Stimulated activated effector memory CD8-positive, alpha-beta T cell treated with anti-CD3 and anti-CD28 coated beads, Interleukin-12 subunit alpha, Interleukin-12 subunit beta, amount 100 ng/mL, for 72 hours (primary cell): ENCODE results near the gene MAGI3.
"Not testable (repeated sequence)": the region's sequence is repeated elsewhere in the genome, so short reads cannot be mapped to it uniquely, and the experiment has no call there.

Experiments used
- ATAC-seq: fragments of 150-1000 bp; cut with Tn5 transposase; 2 replicates; pipeline ENCODE4 v1.10.0; 2021
- DNase-seq, 2 donors: peaks; one replicate each; pipeline ENCODE4 v3.0.0; 2021 to 2022; ENCODE audit warnings: low spot score in 2 of 2
- H3K27ac Mint-ChIP-seq: one replicate; pipeline ENCODE4 v1.8.0; 2022; ENCODE audit warnings: mild to moderate bottlenecking, mixed read lengths
- H3K36me3 Mint-ChIP-seq: one replicate; pipeline ENCODE4 v1.8.0; 2022; ENCODE audit warnings: mild to moderate bottlenecking, mixed read lengths
- H3K4me1 Mint-ChIP-seq: one replicate; pipeline ENCODE4 v1.8.0; 2022; ENCODE audit warnings: mixed read lengths
- H3K4me3 Mint-ChIP-seq: one replicate; pipeline ENCODE4 v1.8.0; 2022; ENCODE audit warnings: mild to moderate bottlenecking, mixed read lengths
- H3K9me3 Mint-ChIP-seq: one replicate; pipeline ENCODE4 v1.8.0; 2022; ENCODE audit warnings: mixed read lengths

The MAGI3 gene

DNA sequence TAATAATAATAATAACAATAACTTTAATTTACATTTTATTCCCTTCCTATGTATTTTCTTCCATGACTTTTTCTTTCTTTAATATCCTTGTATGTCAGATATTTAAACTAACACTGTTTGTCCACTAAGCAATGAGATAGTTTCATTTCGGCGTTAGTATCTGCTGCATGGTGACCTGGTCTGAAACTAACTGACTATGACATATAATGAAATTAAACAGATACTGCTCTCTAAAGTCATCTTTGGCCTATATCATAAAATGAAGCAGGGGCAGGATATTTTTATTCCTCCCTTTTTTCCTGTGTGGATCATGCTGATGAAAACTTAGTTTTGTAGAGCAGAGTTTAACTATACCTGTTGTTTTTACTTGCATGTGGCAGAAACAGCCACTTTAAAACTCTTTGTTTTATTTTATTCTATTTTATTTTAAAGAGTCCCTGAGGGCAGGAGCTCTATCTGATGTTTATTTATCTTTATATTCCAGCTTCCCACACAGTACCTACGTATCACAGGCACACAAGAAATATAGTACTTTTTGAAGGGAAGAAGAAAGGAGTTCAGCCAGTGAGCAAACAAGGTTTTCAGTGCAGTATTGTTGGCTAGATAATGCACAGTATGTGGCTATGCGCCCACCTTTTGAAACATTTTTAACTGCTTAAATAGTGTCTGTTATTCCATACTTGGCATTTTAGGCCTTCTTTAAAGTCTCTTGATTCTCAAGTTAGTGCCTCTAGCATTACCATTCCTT, 203.4 kb downstream of the MAGI3 start:
- Mint-ChIP-seq H3K36me3 (no peaks in the 10 kb centered on the region), H3K9me3 (peaks cover 14% of the 10 kb centered on the region), H3K4me3 (no peak overlapping the region), H3K27ac (no peak overlapping the region), H3K4me1 (no peaks in the 10 kb centered on the region)
- no peak for DNase-seq
- no peak for ATAC-seq

- H3K27ac Mint-ChIP-seq, H3K9me3 Mint-ChIP-seq, H3K4me3 Mint-ChIP-seq, H3K36me3 Mint-ChIP-seq, DNase-seq, ATAC-seq, H3K4me1 Mint-ChIP-seq: not testable (repeated sequence)
These were observed 214.2 kb downstream of the MAGI3 start for GRCh38 chr1:113604466-113604865.

DNA sequence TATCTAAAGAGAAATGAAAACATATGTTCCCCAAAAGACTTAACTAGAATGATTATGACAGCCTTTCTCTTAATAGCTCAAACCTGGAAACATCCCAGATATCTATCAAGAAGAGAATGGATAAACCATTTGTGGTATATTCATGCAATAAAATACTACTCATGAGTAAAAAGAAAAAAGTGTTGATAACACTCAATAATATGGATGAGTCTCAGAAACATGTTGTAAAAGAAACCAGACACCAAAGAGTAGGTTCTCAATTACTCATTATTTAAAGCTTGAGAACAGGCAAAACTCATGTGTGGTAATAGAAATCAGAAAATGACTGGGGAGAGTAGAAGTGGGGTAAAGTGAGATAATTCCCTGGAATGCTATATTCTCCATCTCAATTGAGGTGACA, 214.8 kb downstream of the MAGI3 start:
- ATAC-seq, result no peak
- Mint-ChIP-seq H3K4me1 (no peaks in the 10 kb centered on the region), H3K27ac (no peak overlapping the region), H3K9me3 (peaks cover 7% of the 10 kb centered on the region), H3K4me3 (no peak overlapping the region), H3K36me3 (no peaks in the 10 kb centered on the region)
- DNase-seq, result no peak

DNA sequence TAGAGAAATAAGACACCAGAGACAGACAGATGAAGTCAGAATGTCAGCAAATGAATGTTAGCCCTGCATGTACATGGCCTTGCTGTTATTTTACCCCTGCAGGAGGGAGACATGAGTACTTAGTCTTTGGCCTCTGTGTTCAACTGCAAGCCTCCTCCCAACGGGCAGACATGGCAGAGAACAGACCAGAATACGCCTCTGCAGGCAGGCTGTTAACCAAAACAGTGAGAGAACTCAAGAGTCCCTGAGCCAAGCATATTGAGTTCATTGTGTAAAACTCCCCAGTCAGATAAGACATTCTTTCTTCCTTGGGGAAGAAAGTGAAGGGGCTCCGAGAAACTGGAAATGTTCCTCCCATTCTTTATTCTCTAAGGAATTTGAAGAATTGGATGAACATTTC, 218.1 kb downstream of the MAGI3 start:
- H3K4me3 Mint-ChIP-seq, result no peak overlapping the region
- no peaks in the 10 kb centered on the region for H3K36me3 Mint-ChIP-seq
- no peak for ATAC-seq
- peaks cover 3% of the 10 kb centered on the region for H3K9me3 Mint-ChIP-seq
- no peak overlapping the region for H3K27ac Mint-ChIP-seq
- no peak for DNase-seq
- H3K4me1 Mint-ChIP-seq, result no peaks in the 10 kb centered on the region

- ATAC-seq, result no peak
- no peaks in the 10 kb centered on the region for H3K36me3 Mint-ChIP-seq
- H3K9me3 Mint-ChIP-seq, result no peaks in the 10 kb centered on the region
- H3K4me3 Mint-ChIP-seq, result no peak overlapping the region
- H3K4me1 Mint-ChIP-seq, result no peaks in the 10 kb centered on the region
- no peak for DNase-seq
- H3K27ac Mint-ChIP-seq, result no peak overlapping the region
These were observed 220.1 kb downstream of the MAGI3 start for GRCh38 chr1:113610372-113610771.

DNA sequence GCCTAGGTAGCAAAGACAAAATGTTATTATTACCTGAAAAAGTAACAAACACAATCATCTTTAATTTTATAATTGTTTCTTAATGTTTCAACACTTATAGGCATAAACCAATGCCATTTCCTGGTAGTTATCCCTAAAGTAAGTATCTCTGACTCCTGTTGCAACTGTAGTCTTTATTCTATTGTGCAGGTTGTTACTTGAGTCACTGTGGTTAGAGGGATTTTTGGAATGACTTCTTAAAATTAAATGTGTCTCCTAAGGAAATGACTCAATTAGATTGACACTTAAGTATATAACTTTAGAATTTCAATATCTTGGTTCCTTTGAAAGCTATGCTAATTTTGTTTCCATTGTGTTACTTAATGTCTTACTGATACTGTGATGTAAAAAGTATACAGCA, 225.1 kb downstream of the MAGI3 start:
- DNase-seq, result no peak
- H3K36me3 Mint-ChIP-seq, result no peaks in the 10 kb centered on the region
- H3K4me1 Mint-ChIP-seq, result no peaks in the 10 kb centered on the region
- no peaks in the 10 kb centered on the region for H3K9me3 Mint-ChIP-seq
- H3K4me3 Mint-ChIP-seq, result no peak overlapping the region
- ATAC-seq, result peak; percentile 21
- no peak overlapping the region for H3K27ac Mint-ChIP-seq

DNA sequence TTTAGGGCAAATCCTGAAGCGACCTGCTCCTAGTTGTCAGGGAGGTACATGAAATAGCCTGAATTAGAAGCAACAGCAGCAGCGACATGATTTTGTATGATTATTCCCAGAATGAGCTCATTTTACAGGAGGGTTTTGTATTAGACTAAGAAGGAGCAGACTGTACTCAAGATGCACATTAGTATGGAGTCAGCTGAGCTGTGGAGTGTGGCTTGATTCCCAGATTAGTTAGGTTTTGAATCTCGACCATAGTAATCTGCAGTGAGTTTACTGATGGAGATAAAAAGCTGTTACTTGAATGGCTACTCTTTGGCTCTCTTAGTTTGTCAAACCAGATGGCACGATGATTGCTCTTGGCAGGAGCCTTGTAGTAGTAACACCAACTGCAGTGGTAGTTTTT, 225.8 kb downstream of the MAGI3 start:
- ATAC-seq (no peak), DNase-seq (no peak)
- Mint-ChIP-seq H3K4me3 (no peak overlapping the region), H3K36me3 (no peaks in the 10 kb centered on the region), H3K9me3 (no peaks in the 10 kb centered on the region), H3K27ac (no peak overlapping the region), H3K4me1 (no peaks in the 10 kb centered on the region)

DNA sequence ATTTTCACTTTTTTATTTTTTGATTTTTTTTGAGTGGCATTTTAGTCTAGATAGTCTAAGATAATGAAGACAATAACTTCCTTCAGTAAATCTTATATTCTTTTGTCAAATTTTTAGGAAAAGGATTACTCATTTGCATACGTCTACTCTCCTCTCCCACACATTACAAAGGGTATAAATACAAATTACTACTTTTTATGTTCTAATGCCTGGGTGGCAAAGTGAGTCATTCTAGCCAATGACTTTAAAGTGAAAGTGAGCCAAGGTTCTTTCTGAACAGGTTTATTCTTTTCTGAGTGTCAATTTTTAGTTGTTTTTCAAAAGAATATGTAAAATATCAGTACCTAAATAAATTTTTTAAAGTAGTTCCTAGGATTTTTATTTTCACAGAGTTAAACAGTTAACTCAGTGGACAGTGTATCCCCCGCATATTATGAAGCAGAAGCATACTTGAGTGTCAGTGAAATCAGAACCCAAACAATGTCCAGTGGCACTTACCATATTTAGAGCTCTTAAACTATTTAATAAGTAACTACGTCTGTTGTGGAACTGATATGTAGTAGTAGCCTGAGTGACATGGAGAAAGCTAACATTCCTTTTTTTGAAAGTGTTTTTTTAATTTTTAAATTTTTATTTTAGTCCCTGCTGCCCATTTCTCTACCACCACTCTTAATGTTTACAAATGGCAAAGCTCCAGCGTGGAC, 227.3 kb downstream of the MAGI3 start:
- Mint-ChIP-seq H3K4me3 (no peak overlapping the region), H3K27ac (no peak overlapping the region), H3K36me3 (no peaks in the 10 kb centered on the region), H3K4me1 (no peaks in the 10 kb centered on the region), H3K9me3 (no peaks in the 10 kb centered on the region)
- no peak for DNase-seq
- no peak for ATAC-seq

DNA sequence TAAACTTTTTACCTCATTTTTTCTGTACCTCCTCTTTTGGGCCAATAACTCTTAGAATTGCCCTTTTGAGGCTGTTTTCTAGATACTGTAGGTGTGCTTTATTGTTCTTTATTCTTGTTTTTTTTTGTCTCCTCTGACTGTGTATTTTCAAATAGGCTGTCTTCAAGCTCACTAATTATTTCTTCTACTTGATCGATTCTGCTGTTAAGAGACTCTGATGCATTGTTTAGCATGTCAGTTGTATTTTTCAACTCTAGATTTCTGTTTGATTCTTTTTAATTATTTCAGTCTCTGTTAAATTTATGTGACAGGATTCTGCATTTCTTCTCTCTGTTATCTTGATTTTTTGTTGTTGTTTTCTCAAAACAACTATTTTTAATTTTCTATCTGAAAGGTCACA, 238.7 kb downstream of the MAGI3 start:
- H3K36me3 Mint-ChIP-seq, result no peaks in the 10 kb centered on the region

GRCh38 chr1:113630340-113631327, 240.3 kb downstream of the MAGI3 start:
- ATAC-seq (no peak), DNase-seq (no peak)
- no peaks in the 10 kb centered on the region for H3K36me3 Mint-ChIP-seq
- no peak overlapping the region for H3K4me3 Mint-ChIP-seq
- peaks cover 18% of the 10 kb centered on the region for H3K9me3 Mint-ChIP-seq
- H3K27ac Mint-ChIP-seq, result no peak overlapping the region
- H3K4me1 Mint-ChIP-seq, result no peaks in the 10 kb centered on the region

More for the DNA sequence above, 238.7 kb downstream of the MAGI3 start:
- Mint-ChIP-seq H3K9me3 (peaks cover 18% of the 10 kb centered on the region), H3K4me3 (no peak overlapping the region), H3K4me1 (no peaks in the 10 kb centered on the region), H3K27ac (no peak overlapping the region)
- DNase-seq, result no peak
- no peak for ATAC-seq

GRCh38 chr1:113641396-113641795, 251.1 kb downstream of the MAGI3 start:
- DNase-seq (no peak), ATAC-seq (no peak)
- H3K36me3 Mint-ChIP-seq, result no peaks in the 10 kb centered on the region
- H3K4me1 Mint-ChIP-seq, result no peaks in the 10 kb centered on the region
- no peak overlapping the region for H3K27ac Mint-ChIP-seq
- H3K4me3 Mint-ChIP-seq, result no peak overlapping the region
- H3K9me3 Mint-ChIP-seq, result no peaks in the 10 kb centered on the region

DNA sequence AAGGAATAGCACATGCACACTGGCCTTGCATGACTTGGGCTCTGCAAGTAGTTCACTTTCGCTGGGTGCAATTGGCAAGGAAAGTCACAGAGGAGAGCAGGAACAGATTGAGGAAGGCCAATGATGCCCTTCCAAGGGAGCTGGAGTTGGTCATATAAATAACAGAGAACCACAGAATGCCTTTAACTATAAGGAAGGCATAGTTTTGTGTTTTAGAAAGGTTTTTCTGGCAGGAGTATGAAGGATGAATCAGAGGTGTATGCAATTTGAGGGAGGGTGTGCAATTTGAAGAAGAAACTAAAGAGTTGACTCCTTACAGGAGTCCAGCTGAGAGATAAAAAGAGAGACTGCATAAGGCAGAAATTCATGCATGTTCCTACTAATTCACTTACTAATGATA, 256.8 kb downstream of the MAGI3 start:
- no peak overlapping the region for H3K4me3 Mint-ChIP-seq
- no peaks in the 10 kb centered on the region for H3K36me3 Mint-ChIP-seq
- DNase-seq, result no peak
- no peaks in the 10 kb centered on the region for H3K4me1 Mint-ChIP-seq
- no peak overlapping the region for H3K27ac Mint-ChIP-seq
- ATAC-seq, result no peak
- H3K9me3 Mint-ChIP-seq, result no peaks in the 10 kb centered on the region

DNA sequence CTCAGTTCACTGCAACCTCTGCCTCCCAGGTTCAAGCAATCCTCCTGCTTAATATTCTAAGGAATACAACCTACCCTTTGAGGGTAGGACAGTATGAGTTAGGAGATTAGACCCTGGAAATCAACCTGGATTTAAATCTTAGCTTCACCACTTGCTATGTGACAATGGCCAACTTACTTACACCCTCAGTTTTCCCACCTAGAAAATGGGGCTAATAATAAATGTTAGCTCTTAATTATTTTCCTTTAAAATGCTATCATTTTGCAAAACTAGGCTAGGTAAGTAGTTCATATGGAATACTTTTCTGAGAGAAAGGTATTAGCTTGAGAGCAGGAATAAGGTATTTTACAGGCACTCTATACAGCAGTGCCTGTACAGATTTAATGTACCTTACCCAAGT, 258.2 kb downstream of the MAGI3 start:
- H3K4me1 Mint-ChIP-seq, result no peaks in the 10 kb centered on the region
- ATAC-seq (no peak), DNase-seq (no peak)
- no peak overlapping the region for H3K4me3 Mint-ChIP-seq
- H3K36me3 Mint-ChIP-seq, result no peaks in the 10 kb centered on the region
- H3K9me3 Mint-ChIP-seq, result no peaks in the 10 kb centered on the region
- H3K27ac Mint-ChIP-seq, result no peak overlapping the region

DNA sequence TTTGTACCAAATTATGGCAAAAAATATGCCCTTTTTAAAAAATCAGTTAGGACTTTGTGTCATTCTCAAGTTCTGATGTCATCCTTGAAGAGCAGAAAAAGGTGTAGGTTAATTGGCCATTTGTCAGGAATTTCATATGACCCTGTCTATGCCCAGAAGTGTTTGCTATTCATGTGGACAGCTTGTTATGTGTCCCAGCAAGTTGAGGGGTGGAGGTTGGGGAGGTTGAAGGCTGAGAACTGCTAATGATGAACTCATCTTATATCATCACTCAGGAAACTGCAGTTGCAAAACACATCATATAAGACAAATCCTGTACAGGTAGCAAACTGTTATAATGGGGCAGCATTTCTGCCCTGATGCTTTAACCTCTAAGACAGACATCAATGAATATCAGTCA, 262.5 kb downstream of the MAGI3 start:
- no peak overlapping the region for H3K27ac Mint-ChIP-seq
- H3K9me3 Mint-ChIP-seq, result no peaks in the 10 kb centered on the region
- no peak overlapping the region for H3K4me3 Mint-ChIP-seq
- no peak for DNase-seq
- H3K36me3 Mint-ChIP-seq, result no peaks in the 10 kb centered on the region
- no peak for ATAC-seq
- no peaks in the 10 kb centered on the region for H3K4me1 Mint-ChIP-seq

GRCh38 chr1:113653741-113654140, 263.4 kb downstream of the MAGI3 start:
- Mint-ChIP-seq H3K9me3 (no peaks in the 10 kb centered on the region), H3K4me1 (no peaks in the 10 kb centered on the region), H3K36me3 (no peaks in the 10 kb centered on the region), H3K4me3 (no peak overlapping the region), H3K27ac (no peak overlapping the region)
- no peak for DNase-seq
- ATAC-seq, result no peak
